Subcutaneous adipose tissue (tissue), 4 donors: ENCODE results near the gene TUBA1B. TPM values are rescaled to one million over a fixed set of nuclear protein-coding genes. Genes with fewer than 3 reads are reported as not detected.

Experiments
- CTCF ChIP-seq: fragments of 450-650 bp; IDR thresholded peaks from one replicate; pipeline ENCODE4 v1.5.1; 2016; ENCODE audit warnings: low read depth, mild to moderate bottlenecking, control low read depth, antibody characterized with exemption, moderate library complexity
- total RNA-seq, 4 donors: library from RNA; depleted of rRNA; stranded (reverse); fragments of >200 nt; gene quantifications; one replicate each; pipeline ENCODE4 v1.1.0, GENCODE V29; 2016

The TUBA1B gene
- 100 to 1,000 TPM; 246 to 719 (median 447) TPM for total RNA-seq

DNA sequence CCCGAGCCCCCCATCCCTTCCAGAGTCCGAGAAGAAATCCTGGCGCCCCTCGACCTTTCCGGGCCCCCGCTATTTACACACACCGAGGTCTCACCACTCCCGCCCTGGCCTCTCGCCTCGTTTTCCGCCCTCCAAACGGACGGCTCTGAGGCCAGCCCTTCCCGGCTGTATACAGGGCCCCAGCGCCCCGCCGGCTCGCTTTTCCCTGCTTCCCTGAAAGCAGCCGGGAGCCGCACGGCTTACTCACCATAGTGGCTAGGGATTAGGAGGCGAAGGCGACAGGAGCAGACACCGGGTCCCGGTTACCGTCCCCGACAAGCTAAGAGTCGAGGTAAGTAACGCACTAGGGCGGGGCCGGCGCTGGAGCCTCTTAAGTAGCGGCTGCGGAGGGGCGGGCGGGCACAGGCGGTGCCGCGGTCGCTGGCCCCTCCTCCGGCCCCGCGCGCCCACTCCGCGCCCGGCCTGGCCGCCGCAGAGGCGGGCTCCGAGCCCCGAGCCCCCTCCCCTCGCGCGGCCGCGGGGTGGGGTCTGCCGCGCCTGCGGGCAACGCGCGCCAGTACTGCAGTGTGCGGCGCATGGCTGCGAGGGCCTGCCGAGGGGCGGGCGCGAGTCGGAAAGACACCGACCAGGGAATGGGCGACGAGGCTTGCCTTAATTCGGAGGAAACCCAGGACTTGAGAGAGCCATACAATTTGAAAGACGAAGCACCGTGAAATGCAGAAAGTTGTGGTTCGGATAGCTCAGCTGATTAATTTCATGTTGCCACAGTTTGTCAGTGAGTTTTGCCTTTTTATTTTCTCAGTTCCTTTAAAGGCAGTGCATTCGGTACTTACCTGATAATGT, at the start of gene TUBA1B:
Gene TUBA1B (minus strand): TSS at position 345 of the 843 bp plus-strand sequence. CDS start 95 bp downstream, at position 250.
- TF ChIP-seq CTCF = no peak

GRCh38 chr12:49174218-49174617, 43.0 kb upstream of the TUBA1B start:
- no peak for TF ChIP-seq CTCF

DNA sequence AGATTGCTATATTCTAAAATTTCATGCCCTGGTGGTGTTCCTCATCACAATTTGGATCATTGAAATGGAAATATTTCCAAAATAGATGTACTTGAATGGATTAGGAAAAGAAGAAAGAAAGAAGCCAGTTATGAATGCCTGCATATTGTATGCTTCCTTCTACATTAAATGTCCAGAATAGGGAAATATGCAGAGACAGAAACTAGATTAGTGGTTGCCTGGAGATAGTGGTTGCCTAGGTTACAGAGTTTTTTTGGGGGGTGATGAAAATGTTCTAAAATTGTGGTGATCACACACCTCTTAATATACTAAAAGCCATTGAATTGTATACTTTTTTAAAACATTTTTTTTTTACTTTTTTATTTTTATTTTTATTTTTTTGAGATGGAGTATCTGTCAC, 39.7 kb upstream of the TUBA1B start:
- no peak for TF ChIP-seq CTCF

- no peak for TF ChIP-seq CTCF
Observed at GRCh38 chr12:49165114-49165513, 33.9 kb upstream of the TUBA1B start.

DNA sequence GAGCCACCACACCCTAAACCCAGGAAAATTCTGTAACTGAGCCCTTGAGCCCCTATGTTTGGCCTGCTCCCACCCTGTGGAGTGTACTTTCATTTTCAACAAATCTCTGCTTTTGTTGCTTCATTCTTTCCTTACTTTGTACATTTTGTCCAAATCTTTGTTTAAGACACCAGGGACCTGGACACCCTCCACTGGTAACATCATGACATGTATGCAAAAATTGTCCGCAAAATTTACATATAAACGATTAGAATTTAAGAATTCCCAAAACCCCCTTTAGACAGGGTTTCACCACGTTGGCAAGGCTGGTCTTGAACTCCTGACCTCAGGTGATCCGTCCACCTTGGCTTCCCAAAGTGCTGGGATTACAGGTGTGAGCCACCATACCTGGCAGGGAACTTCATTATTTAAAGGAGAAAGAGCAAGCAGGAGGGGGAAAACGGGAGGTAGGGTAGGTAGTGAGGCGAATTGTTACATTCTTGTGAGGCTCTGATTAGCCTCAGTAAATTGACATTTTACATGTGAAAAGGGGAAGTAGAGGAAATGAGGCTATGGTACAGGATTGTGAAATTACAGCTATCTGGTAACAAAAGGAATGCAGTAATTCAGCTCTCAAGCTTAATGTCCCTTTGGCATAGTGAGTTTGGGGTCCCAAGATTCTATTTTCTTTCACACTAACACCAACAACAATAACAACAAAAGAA, 30.0 kb upstream of the TUBA1B start:
- TF ChIP-seq CTCF = no peak

DNA sequence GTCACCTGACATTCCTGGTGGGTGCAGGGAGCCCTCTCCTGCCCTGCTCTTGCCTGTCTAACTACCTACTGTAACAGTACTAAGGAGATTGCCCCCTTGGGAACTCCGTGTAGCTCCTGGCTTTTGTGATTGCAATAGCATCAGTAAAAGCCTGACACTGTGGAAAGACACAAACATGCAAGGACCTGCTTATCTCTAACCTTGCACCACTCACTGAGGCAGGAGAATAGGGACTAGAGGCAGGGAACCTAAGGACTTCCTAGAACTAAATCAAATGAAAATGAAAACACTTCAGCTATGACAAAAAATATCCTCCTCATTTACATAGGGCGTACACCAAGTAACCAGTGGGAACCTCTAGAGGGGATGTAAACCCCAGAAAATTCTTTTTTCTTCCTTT, 29.2 kb upstream of the TUBA1B start:
- TF ChIP-seq CTCF = no peak

DNA sequence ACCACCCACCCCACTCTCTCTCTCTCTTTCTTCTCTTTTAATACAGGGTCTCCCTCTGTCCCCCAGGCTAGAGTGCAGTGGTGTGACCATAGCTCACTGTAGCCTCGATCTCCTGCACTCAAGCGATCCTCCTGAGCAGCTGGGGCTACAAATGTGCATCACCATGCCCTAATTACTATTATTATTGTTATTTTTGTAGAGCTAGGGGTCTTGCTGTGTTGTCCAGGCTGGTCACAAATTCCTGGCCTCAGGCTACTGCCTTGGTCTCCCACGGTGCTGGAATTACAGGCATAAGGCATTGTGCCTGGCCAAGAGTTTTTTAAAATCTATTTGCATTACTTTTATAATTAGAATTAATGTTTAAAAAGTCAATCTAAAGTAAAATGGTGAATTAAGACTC, 23.0 kb upstream of the TUBA1B start:
- TF ChIP-seq CTCF = no peak
